Chondrocyte (in vitro differentiated cells): ENCODE measurements around the gene SGPL1. TPM values are rescaled to one million over a fixed set of nuclear protein-coding genes. Genes with fewer than 3 reads are reported as not detected.
"Not testable (repeated sequence)": the region's sequence is repeated elsewhere in the genome, so short reads cannot be mapped to it uniquely, and the experiment has no call there.

ENCODE experiments used
- DNase-seq: peaks from one replicate; pipeline ENCODE4 v3.0.0; 2021; ENCODE audit warnings: mixed read lengths, low spot score
- H3K27ac Mint-ChIP-seq: one replicate; pipeline ENCODE4 v1.8.0; 2021; ENCODE audit warnings: mild to moderate bottlenecking, moderate library complexity, mixed read lengths; ENCODE audit not compliant: unreplicated experiment
- H3K27me3 Mint-ChIP-seq: 2 replicates; pipeline ENCODE4 v1.8.0; 2021; ENCODE audit warnings: low read depth, mixed read lengths
- H3K36me3 Mint-ChIP-seq: 2 replicates; pipeline ENCODE4 v1.8.0; 2021; ENCODE audit warnings: low read depth, mixed read lengths
- H3K4me1 Mint-ChIP-seq: 2 replicates; pipeline ENCODE4 v1.8.0; 2021; ENCODE audit warnings: low read depth, mild to moderate bottlenecking, mixed read lengths
- H3K4me3 Mint-ChIP-seq: one replicate; pipeline ENCODE4 v1.8.0; 2021; ENCODE audit warnings: mild to moderate bottlenecking, moderate library complexity, mixed read lengths; ENCODE audit not compliant: unreplicated experiment
- H3K9me3 Mint-ChIP-seq: 2 replicates; pipeline ENCODE4 v1.8.0; 2021; ENCODE audit warnings: low read depth, mixed read lengths
- total RNA-seq: library from RNA; stranded (reverse); gene quantifications from 3 replicates; pipeline ENCODE4 v1.2.1, GENCODE V29; 2021
- TF ChIP-seq, protein P1 (sequence below): fragments of 200-600 bp; sonication (generic); IDR thresholded peaks from 2 replicates; pipeline ENCODE4 v1.5.0; 2021; ENCODE audit warnings: antibody characterized with exemption, mild to moderate bottlenecking, moderate library complexity

SGPL1 gene
- total RNA-seq, 1 donor from 2014 or later, result 71.8 TPM

DNA sequence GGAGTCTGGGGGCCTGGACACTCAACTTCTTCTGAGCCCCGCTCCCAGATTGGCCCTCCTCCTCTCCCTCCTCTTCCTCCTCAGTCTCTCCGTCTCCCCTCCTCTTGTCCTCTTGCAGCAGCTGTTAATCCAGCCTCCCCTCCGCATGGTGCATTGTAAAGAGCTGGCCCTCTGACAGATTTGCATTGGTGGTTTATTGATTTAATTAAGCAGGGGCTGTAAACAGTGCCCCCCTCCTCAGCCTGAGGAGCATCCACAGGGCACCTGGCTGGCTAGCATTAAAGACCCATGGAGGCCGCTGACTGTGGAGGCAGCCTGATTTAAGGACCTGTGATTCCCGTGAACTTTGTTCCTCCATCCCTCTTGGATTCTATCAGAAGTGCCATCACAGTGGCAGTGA lies 101.5 kb downstream of the SGPL1 start:
- H3K4me1 Mint-ChIP-seq, result peaks cover 5% of the 10 kb centered on the region
- no peak overlapping the region for H3K27ac Mint-ChIP-seq
- H3K4me3 Mint-ChIP-seq, result no peak overlapping the region
- no peaks in the 10 kb centered on the region for H3K9me3 Mint-ChIP-seq
- H3K27me3 Mint-ChIP-seq, result peaks cover 48% of the 10 kb centered on the region
- H3K36me3 Mint-ChIP-seq, result no peaks in the 10 kb centered on the region
- TF ChIP-seq, protein P1, sequence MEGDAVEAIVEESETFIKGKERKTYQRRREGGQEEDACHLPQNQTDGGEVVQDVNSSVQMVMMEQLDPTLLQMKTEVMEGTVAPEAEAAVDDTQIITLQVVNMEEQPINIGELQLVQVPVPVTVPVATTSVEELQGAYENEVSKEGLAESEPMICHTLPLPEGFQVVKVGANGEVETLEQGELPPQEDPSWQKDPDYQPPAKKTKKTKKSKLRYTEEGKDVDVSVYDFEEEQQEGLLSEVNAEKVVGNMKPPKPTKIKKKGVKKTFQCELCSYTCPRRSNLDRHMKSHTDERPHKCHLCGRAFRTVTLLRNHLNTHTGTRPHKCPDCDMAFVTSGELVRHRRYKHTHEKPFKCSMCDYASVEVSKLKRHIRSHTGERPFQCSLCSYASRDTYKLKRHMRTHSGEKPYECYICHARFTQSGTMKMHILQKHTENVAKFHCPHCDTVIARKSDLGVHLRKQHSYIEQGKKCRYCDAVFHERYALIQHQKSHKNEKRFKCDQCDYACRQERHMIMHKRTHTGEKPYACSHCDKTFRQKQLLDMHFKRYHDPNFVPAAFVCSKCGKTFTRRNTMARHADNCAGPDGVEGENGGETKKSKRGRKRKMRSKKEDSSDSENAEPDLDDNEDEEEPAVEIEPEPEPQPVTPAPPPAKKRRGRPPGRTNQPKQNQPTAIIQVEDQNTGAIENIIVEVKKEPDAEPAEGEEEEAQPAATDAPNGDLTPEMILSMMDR, result no peak
- peak; percentile 44 for DNase-seq

DNA sequence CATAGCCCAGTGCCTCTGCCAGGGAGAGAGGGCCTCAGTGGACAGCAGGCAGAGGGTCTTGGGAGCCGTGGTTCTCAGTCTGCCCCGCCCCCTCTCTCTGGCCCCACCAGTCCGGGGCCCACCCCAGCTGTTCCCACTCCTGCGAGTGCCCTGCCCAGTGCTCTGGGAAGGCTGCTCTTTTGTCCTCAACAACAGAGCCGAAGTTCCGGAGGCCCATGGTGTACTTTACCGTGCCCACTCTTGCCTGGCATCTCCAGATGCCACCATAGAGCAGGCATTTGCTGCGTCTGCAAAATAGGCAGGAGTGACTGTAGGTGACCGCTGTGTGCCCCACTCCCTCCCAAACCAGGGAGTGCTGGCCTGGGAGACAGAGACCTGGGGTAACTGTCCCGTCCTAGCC lies 101.9 kb downstream of the SGPL1 start:
- peak; percentile 66 for DNase-seq
- no peaks in the 10 kb centered on the region for H3K36me3 Mint-ChIP-seq
- H3K27me3 Mint-ChIP-seq, result peaks cover 50% of the 10 kb centered on the region
- TF ChIP-seq, protein P1, result no peak
- no peak overlapping the region for H3K4me3 Mint-ChIP-seq
- H3K4me1 Mint-ChIP-seq, result peaks cover 5% of the 10 kb centered on the region
- H3K9me3 Mint-ChIP-seq, result no peaks in the 10 kb centered on the region
- H3K27ac Mint-ChIP-seq, result no peak overlapping the region

DNA sequence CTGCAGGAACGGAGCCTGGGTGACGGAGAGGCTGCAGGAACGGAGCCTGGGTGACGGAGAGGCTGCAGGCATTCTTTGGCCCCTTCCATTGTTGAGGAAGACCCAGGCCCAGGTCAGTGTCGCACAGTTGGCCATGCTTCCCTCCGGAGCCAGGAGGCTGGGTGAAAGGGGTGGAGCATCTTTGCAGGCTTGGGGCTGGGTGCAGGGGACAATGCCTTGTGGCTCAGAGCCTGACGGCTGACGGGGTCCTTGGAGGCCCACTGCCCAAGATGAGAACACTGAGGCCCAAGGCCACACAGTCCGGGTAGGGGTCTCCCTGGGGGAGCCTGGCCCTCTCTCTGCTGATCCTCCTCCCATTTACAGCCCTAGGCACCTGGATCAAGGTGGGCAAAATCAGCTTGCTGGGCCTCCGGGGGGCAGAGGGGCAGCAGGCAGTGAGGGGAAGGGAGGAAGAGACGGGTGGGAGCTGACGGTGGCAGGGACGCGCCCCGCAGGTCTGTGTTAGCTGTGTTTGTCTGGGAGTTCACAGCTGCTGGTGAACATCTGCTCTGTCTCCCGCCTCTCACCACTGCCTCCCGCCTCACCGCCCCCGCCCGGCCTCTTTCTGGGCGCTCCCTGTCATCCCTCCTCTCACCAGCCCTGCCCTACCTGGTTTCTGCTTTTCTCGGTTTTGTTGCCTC lies 103.2 kb downstream of the SGPL1 start:
- H3K4me1 Mint-ChIP-seq, result no peaks in the 10 kb centered on the region
- no peaks in the 10 kb centered on the region for H3K36me3 Mint-ChIP-seq
- DNase-seq, result peak; percentile 59
- H3K27me3 Mint-ChIP-seq, result peaks cover 47% of the 10 kb centered on the region
- H3K9me3 Mint-ChIP-seq, result no peaks in the 10 kb centered on the region
- no peak overlapping the region for H3K4me3 Mint-ChIP-seq
- no peak overlapping the region for H3K27ac Mint-ChIP-seq
- TF ChIP-seq, protein P1, result no peak

GRCh38 chr10:70919906-70920305 lies 104.2 kb downstream of the SGPL1 start:
- not testable (repeated sequence) for H3K9me3 Mint-ChIP-seq, H3K27ac Mint-ChIP-seq, H3K4me1 Mint-ChIP-seq, DNase-seq, H3K36me3 Mint-ChIP-seq, H3K4me3 Mint-ChIP-seq
- H3K27me3 Mint-ChIP-seq, result peaks cover 45% of the 10 kb centered on the region

GRCh38 chr10:70920519-70920918 lies 104.8 kb downstream of the SGPL1 start:
- H3K27me3 Mint-ChIP-seq, result peaks cover 46% of the 10 kb centered on the region
- no peak overlapping the region for H3K27ac Mint-ChIP-seq
- H3K9me3 Mint-ChIP-seq, result no peaks in the 10 kb centered on the region
- TF ChIP-seq, protein P1, result no peak
- DNase-seq, result peak; percentile 63
- peaks cover 5% of the 10 kb centered on the region for H3K4me1 Mint-ChIP-seq
- H3K4me3 Mint-ChIP-seq, result no peak overlapping the region
- no peaks in the 10 kb centered on the region for H3K36me3 Mint-ChIP-seq

- Mint-ChIP-seq H3K4me1 (peaks cover 6% of the 10 kb centered on the region), H3K27ac (no peak overlapping the region), H3K27me3 (peaks cover 40% of the 10 kb centered on the region), H3K4me3 (no peak overlapping the region), H3K36me3 (no peaks in the 10 kb centered on the region), H3K9me3 (no peaks in the 10 kb centered on the region)
- TF ChIP-seq, protein P1, result no peak
- DNase-seq, result no peak
Observed at GRCh38 chr10:70921285-70921684, 105.5 kb downstream of the SGPL1 start.
